HepG2 (cell line): Measurements from ENCODE around the gene SPSB2. TPM values are rescaled to one million over a fixed set of nuclear protein-coding genes. Genes with fewer than 3 reads are reported as not detected.
A peak's percentile ranks its signal among the peaks of the same experiment; 100 is the strongest.

Experiments used
- FOXK2 ChIP-seq: fragments of 450-650 bp; IDR thresholded peaks from 2 replicates; pipeline ENCODE4 v1.6.1; 2016
- HNRNPH1 ChIP-seq: fragments of 200-400 bp; formaldehyde crosslinking; optimal IDR thresholded peaks from 2 replicates; pipeline ENCODE3; 2017; ENCODE audit warnings: mild to moderate bottlenecking, low read depth, low read length
- KDM4B ChIP-seq: sonication (generic); formaldehyde crosslinking; IDR thresholded peaks from 2 replicates; pipeline ENCODE4 v1.4.0; 2020; ENCODE audit warnings: missing genetic modification reagents
- KLF6 ChIP-seq: IDR thresholded peaks from 2 replicates; pipeline ENCODE4 v1.8.0; 2016; ENCODE audit warnings: missing biosample characterization, missing genetic modification reagents
- POLR2AphosphoS2 ChIP-seq: IDR thresholded peaks from 2 replicates; pipeline ENCODE4 v1.6.1; 2011; ENCODE audit warnings: low read depth, low read length, improper control_type of control experiment
- SKIL ChIP-seq: sonication (generic); formaldehyde crosslinking; IDR thresholded peaks from 2 replicates; pipeline ENCODE4 v1.8.0; 2022; ENCODE audit warnings: missing genetic modification reagents, mild to moderate bottlenecking, moderate library complexity, borderline replicate concordance
- SMAD3 ChIP-seq: sonication (generic); formaldehyde crosslinking; IDR thresholded peaks from 2 replicates; pipeline ENCODE4 v1.4.0; 2020; ENCODE audit warnings: missing genetic modification reagents
- USF2 ChIP-seq, 2 experiments: sonication (generic) in 1 of 2; formaldehyde crosslinking in 1 of 2; IDR thresholded peaks; 2 replicates each; pipeline versions ENCODE4 v1.5.1 to v1.6.1; 2011 to 2020; ENCODE audit warnings: borderline replicate concordance in 1 of 2, low read depth in 1 of 2, low read length in 1 of 2, mild to moderate bottlenecking in 1 of 2, missing genetic modification reagents in 1 of 2, moderate library complexity in 1 of 2
- ZBTB33 ChIP-seq: sonication (generic); formaldehyde crosslinking; IDR thresholded peaks from 2 replicates; pipeline ENCODE4 v1.4.0; 2020; ENCODE audit warnings: missing genetic modification reagents
- ZNF12 ChIP-seq: sonication (generic); formaldehyde crosslinking; IDR thresholded peaks from 2 replicates; pipeline ENCODE4 v1.5.0; 2020; ENCODE audit warnings: missing genetic modification reagents
- ZNF235 ChIP-seq: sonication (generic); formaldehyde crosslinking; IDR thresholded peaks from 2 replicates; pipeline ENCODE4 v1.8.1; 2023; ENCODE audit warnings: mild to moderate bottlenecking, missing genetic modification reagents, borderline replicate concordance
- ZNF564 ChIP-seq: sonication (generic); formaldehyde crosslinking; IDR thresholded peaks from 2 replicates; pipeline ENCODE4 v1.8.1; 2023; ENCODE audit warnings: mild to moderate bottlenecking, missing genetic modification reagents
- ZNF576 ChIP-seq: sonication (generic); formaldehyde crosslinking; IDR thresholded peaks from 2 replicates; pipeline ENCODE4 v1.4.0; 2020; ENCODE audit warnings: mild to moderate bottlenecking, missing genetic modification reagents
- polyA plus RNA-seq, 8 experiments: library from polyadenylated mRNA; depleted of rRNA in 3 of 8; stranded (reverse) in 7 of 8; unstranded in 1 of 8; fragments of >200 nt; fragmentation: Illumina TruSeq in 4 of 8; extraction: Trizol in 4 of 8; gene quantifications; 2 replicates each; pipeline versions ENCODE4 v1.2.1 to v1.2.3, GENCODE V29; 2011 to 2016; ENCODE audit warnings: low read depth in 4 of 8, missing spikeins in 1 of 8, mixed read lengths in 1 of 8; ENCODE audit not compliant: insufficient read depth in 1 of 8
- total RNA-seq, 5 experiments: library from RNA; depleted of rRNA; stranded (reverse); fragments of >200 nt; fragmentation: Illumina TruSeq; extraction: Trizol; gene quantifications; 2 replicates each; pipeline ENCODE4 v1.2.3, GENCODE V29; 2016; ENCODE audit warnings: low read depth in 1 of 5
- TF ChIP-seq, protein P1 (sequence below): sonication (generic); formaldehyde crosslinking; IDR thresholded peaks from 2 replicates; pipeline ENCODE4 v1.4.0; 2020; ENCODE audit warnings: missing genetic modification reagents
- TF ChIP-seq, protein P2 (sequence below): sonication (generic); formaldehyde crosslinking; IDR thresholded peaks from 2 replicates; pipeline ENCODE4 v1.5.0; 2020; ENCODE audit warnings: mild to moderate bottlenecking, missing genetic modification reagents

SPSB2 gene
- total and polyA plus RNA-seq, 2 of the 13 experiments (the other 11 are each of a cell fraction or from before 2014, with no cell fraction given), result 2.0 to 6.2 TPM

- TF ChIP-seq ZBTB33 (CRISPR knock-in tag), result no peak
- no peak for TF ChIP-seq ZNF235
- no peak for TF ChIP-seq POLR2AphosphoS2
- TF ChIP-seq ZNF564 (CRISPR knock-in tag), result no peak
- TF ChIP-seq FOXK2, result no peak
- no peak for TF ChIP-seq ZNF576
- TF ChIP-seq, protein P1, sequence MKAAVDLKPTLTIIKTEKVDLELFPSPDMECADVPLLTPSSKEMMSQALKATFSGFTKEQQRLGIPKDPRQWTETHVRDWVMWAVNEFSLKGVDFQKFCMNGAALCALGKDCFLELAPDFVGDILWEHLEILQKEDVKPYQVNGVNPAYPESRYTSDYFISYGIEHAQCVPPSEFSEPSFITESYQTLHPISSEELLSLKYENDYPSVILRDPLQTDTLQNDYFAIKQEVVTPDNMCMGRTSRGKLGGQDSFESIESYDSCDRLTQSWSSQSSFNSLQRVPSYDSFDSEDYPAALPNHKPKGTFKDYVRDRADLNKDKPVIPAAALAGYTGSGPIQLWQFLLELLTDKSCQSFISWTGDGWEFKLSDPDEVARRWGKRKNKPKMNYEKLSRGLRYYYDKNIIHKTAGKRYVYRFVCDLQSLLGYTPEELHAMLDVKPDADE (CRISPR knock-in tag), result no peak
- TF ChIP-seq ZNF12 (CRISPR knock-in tag), result no peak
- TF ChIP-seq, protein P2, sequence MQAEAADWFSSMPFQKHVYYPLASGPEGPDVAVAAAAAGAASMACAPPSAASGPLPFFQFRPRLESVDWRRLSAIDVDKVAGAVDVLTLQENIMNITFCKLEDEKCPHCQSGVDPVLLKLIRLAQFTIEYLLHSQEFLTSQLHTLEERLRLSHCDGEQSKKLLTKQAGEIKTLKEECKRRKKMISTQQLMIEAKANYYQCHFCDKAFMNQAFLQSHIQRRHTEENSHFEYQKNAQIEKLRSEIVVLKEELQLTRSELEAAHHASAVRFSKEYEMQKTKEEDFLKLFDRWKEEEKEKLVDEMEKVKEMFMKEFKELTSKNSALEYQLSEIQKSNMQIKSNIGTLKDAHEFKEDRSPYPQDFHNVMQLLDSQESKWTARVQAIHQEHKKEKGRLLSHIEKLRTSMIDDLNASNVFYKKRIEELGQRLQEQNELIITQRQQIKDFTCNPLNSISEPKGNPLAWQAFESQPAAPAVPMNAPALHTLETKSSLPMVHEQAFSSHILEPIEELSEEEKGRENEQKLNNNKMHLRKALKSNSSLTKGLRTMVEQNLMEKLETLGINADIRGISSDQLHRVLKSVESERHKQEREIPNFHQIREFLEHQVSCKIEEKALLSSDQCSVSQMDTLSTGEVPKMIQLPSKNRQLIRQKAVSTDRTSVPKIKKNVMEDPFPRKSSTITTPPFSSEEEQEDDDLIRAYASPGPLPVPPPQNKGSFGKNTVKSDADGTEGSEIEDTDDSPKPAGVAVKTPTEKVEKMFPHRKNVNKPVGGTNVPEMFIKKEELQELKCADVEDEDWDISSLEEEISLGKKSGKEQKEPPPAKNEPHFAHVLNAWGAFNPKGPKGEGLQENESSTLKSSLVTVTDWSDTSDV (CRISPR knock-in tag), result no peak
- TF ChIP-seq SMAD3, result peak; percentile 42; the same call in 1 of the 2 replicates
- TF ChIP-seq KDM4B (CRISPR knock-in tag), result no peak; the same call in 1 of the 2 replicates
- TF ChIP-seq HNRNPH1, result no peak
- TF ChIP-seq SKIL (CRISPR knock-in tag), result peak; percentile 93
- 0 out of 2 replicates have a peak, but pooled peaks have one; percentile 40 for TF ChIP-seq KLF6 (CRISPR knock-in tag)
- peak; percentile 90 for TF ChIP-seq USF2 (IDR thresholded peaks at IDR 0.05; ENCODE audit: low read depth, low read length)
- TF ChIP-seq USF2 (CRISPR knock-in tag; IDR thresholded peaks at IDR 0.05; ENCODE audit: borderline replicate concordance), result peak; percentile 79; the same call in 1 of the 2 replicates
These were observed 17.9 kb upstream of the SPSB2 start (continued) for GRCh38 chr12:6890789-6891645.
